HG02938 (cell line): ENCODE measurements around the gene CCBE1.

Source experiments
- ATAC-seq: cut with Tn5 transposase; IDR thresholded peaks from one replicate; pipeline ENCODE4 v1.9.1; 2021; ENCODE audit warnings: mild to moderate bottlenecking, moderate library complexity; ENCODE audit not compliant: unreplicated experiment

Gene CCBE1

DNA sequence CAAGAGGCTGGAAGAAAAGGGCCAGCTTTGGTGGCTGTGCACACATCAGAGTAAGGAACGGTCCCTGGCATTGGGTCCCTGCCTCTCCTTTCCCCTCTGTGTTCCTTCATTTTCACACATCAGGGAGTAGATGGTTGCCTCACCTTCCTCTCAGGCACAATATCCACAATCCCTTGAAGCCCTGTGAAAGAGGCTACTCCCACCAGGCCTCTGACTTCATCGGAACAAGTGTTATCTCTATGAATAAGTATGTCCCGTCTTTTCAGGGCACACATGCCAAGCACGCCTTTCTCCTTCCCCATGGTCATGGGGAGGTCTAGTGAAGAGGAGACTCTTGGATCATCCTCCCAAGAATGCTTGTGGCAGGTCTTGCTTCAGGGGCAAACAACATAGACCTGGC, 277.0 kb downstream of the CCBE1 start:
- ATAC-seq: no peak

DNA sequence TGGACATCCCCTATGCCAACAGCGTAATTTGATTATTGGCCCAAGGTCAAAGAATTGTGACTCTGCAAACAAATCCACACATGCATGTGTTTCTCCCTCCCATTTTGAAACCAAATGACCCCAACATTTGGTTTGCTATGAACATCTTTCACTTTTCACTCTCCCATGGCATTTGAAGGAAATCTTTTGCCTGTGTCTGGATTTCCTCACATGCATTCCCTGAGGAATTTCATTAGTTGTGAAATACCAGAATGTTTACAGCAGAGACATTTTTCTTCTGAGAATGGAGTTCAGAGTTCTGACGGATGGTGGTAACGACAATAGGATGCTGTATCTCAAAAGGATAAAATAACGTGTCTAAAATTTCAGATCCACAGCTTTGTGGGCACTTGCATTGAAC, 277.8 kb downstream of the CCBE1 start:
- no peak for ATAC-seq

DNA sequence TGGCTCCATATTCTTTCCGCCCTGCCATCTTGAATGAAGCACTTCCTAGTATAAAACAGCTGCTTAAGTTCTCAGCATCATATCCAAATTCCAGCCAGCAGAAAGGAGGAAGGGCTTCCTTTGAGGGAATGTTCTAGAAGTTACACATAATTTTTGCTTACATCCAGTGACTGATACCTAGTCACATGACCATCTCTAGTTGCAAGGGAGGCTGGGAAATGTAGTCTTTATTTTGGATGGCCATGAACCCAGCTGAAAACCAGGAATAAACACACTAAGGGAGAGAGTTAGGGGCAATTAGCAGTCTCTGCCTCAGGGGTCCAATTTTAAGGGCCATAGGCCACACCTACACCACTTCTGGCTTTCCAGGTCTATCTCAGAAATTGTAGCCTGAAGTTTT, 280.4 kb downstream of the CCBE1 start:
- ATAC-seq: no peak

GRCh38 chr18:59414111-59414653, 283.0 kb downstream of the CCBE1 start:
- ATAC-seq: no peak

DNA sequence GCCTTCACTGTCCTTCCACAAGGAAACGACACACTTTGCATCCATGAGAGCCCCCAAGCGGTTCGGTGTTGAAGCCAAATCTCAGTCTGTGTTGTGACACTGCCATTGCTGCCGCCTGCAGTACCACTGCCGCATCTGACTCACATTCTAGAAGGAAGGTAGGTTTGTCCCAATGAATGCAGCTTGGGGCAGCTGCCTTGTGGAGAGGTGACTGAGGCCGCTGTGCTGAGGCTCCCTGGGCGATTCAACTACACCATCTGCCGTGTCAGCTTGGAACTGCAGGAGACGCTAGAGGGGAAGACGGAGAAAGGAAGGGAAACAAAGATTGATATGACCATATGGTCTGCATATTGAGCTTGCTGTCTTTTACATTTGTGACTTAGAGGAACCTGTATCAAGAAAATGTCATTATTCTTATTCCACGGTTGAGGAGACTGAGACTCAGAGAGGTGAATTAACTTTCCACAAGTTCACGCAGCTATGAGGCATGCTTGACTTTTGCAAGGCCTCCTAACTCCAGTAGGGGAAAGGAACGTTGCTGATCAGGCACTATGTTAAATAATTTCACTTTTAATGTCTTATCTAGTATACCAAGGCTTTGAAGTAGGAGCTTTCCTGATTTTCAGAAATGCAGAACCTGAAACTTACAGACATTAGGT, 294.7 kb downstream of the CCBE1 start:
- peak; percentile 97 for ATAC-seq

GRCh38 chr18:59400407-59400806, 296.8 kb downstream of the CCBE1 start:
- no peak for ATAC-seq

DNA sequence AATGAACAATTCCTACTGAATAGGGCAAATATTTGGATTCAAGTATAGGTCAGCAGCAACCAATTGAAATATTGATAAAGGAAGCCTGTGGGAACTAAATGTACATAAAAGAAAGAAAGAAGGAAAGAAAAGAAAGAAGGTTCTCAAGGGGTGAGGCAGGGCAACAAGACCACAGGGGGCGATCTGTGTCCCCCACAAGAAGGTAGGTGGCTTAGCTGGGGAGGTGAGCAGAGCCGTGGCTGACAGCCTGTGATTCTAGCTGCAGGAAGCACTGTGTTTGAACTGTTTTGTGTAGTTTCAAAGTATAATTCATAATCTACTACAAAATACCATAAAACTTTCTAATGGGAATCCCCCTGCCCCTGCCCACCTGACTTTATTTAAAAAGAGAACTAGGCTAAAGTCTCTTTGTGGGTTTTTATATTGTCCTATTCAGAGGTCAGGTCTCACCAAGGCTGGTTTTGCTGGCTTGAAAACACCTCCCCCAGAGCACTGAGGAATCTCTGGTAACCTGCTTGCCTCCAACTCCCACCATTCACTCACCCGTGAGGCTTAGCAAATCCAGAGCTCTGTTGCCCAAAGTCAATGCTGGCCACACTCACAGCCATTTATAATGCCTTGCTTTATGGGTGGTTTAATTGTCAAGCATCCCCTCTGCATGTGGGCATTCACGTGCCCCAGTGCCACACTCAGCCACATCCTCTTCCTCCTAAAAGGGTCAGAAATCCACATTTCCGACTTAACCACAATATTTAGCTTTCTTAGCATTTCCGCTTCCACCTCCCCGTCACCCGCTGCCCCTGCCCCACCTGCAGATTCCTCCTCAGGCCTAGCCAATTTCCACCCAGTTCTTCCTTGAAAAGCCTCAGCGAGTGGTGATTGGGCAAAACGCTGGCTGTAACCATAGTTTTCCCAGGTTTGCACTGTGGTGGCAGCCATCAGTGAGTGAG, 301.7 kb downstream of the CCBE1 start:
- no peak for ATAC-seq

GRCh38 chr18:59393381-59393780, 303.8 kb downstream of the CCBE1 start:
- ATAC-seq: no peak

DNA sequence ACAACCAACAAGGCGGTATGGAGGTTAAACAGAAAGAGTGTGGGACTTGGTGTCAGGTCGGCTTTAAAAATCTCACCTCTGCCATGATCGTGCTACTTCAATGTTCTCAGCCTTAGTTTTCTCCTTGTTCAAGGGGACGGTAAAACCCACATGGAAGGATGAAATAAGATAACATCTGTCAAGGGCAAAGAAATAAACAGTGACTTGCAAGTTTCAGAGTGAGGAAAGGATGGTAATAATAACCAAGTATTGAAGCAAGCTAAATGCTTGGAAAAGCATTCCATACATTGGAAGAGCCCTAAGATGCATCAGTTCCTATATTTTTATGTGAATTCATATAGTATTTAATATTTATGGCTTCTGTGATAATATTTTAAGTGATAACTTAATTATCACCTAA, 308.4 kb downstream of the CCBE1 start:
- no peak for ATAC-seq

DNA sequence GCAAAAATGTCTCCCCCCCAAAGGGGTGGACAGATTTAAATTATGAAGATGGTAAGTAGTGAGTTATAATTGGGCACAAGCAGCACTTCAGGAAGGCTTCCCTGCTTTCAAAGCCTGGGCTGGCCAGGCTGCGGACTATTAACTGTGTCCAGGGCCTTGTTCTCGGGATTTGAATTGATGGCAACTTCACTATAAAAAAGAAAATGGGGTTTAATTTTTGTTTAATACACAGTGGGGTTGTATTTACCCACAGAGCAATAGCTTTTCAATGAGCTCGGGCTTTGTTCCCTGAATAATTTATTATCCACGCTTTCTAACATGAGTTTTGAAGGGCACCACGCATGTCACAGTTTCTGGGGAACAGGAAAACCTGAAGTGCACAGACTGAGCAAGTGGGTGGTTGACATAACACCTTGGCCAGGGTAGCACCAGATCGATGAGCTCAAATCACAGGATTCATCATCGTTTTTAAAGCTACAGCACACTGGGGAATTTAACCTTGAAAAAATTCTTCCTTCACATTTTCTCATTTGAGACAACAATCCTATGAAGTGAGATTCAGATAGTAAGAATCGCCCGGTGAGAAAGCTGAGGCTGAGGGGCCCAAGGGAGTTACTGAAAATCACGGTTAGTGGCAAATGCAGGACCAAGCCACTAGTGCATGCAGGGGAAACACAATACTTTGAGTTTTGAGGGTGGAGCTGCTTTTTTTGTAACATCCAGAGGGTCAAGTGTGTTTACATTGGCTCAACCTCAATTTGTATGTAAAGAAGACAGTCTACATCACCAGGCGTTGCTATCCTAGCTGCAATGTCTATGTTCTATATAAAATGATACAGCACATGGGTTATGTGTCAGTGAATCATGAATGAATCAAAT, 309.3 kb downstream of the CCBE1 start:
- ATAC-seq: no peak

GRCh38 chr18:59386909-59387686, 310.1 kb downstream of the CCBE1 start:
- no peak for ATAC-seq

DNA sequence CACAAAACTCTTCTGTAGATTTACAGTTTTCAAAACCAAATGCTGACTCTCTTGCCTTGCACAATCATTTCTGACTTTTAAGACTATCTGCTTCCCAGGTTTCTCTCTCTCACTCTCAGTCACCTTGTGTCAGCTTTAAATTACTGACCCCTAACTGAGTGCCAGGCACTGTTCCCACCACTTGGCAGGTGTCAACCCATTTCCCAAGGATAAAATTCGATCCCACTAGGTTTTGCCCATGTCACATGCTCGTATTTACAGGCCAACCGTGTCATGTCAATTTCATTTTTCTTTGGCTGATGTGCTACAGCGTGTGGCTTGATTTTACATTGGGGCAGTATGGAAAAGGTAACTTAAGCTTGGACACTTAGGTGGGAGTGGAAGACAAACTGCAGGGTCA, 312.0 kb downstream of the CCBE1 start:
- no peak for ATAC-seq

- ATAC-seq: no peak
Measured at GRCh38 chr18:59383851-59384250, 313.4 kb downstream of the CCBE1 start.

DNA sequence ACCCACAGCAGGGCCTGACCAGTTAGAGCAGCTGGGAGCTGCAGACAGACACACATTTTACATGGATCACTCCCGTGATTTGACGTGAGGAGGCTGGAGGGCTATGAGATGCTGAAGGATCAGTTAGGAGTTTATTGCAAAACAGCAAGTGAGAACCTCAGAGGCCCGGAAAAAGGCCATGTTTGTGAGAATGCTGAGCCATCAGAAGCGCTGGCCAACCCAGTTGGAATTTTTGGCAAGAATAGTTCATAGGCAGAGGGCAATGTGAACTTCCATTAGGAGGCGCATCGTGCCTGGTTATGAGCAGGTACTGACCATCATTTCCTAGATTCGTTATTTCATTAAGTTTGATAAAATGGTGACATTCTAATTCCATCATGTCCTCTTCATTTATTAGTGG, 314.8 kb downstream of the CCBE1 start:
- ATAC-seq: no peak

- no peak for ATAC-seq
Measured at GRCh38 chr18:59381949-59382348, 315.3 kb downstream of the CCBE1 start.
